Measurements from ENCODE around the gene RUNX1.

Gene RUNX1

DNA sequence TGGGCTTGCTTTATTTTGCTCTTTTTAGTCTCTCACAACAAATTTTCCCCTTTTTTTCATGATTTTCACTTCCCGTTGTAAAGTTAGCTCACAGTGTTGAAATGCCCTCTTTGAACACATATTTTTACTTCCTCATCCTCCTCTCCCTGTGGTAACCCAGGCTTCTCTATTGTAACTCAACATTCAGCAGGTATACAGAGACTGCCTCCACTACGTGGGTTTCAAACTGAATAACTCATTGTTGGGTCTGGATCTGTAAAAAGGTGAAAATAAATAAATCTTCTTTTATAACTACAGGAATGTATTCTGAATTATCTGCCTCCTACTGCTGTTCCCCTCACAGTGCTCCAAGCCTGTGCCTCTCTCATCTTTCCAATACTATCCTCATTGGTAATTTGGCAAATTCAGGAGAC is 166.4 kb downstream of the RUNX1 start:
- no peak for TF ChIP-seq HDGF (IDR thresholded peaks at IDR 0.05; ENCODE audit: borderline replicate concordance)
- TF ChIP-seq TARDBP (IDR thresholded peaks at IDR 0.05) = no peak
- ChIA-PET POLR2A (no interaction called here), CTCF (interaction anchor here (0.7 kb wide), 1 partner anchor 86 kb away, joined by 6 read pairs; no protein-coding TSS in a partner anchor)
- no peak for DNase-seq (ENCODE audit: extremely low spot score)

DNA sequence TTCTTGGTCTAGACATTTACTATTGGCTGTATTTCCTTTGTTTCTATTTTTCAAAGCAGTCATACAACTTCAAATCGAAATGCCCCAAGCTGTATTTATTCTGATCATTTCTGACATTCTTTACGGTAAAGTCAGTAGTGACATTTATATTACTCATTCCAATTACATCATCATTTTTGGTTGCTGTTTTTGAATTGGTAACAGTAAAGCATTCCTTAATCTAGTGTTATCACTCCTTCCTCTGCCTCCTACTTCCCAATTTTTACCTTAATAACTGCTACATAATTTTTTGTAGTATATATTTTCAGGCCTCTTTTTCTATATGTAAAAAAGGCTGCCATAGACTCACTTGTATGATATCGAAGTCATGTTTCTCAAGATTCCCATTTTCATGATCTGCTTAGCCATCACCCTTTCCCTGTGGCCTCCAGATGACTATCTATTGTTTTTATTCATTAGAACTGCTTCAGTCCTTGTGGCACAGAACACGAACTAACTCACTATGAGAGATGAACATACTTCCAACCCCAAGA is 167.2 kb downstream of the RUNX1 start:
- CTCF ChIA-PET = interaction anchor here (0.5 to 0.7 kb wide), 2 partner anchors 85 to 111 kb away, joined by 6 read pairs; no protein-coding TSS in a partner anchor
- POLR2A ChIA-PET = no interaction called here
- TF ChIP-seq FOXK2 (IDR thresholded peaks at IDR 0.05) (no peak), FOXA1 (IDR thresholded peaks at IDR 0.05) (no peak), ELF4 (IDR thresholded peaks at IDR 0.05) (no peak), LEF1 (IDR thresholded peaks at IDR 0.05; ENCODE audit: borderline replicate concordance) (no peak), SP1 (IDR thresholded peaks at IDR 0.05) (no peak), BHLHE40 (IDR thresholded peaks at IDR 0.05; ENCODE audit: borderline replicate concordance) (no peak), HDGF (IDR thresholded peaks at IDR 0.05; ENCODE audit: borderline replicate concordance) (no peak), TARDBP (IDR thresholded peaks at IDR 0.05) (no peak), CTBP1 (IDR thresholded peaks at IDR 0.05; ENCODE audit: borderline replicate concordance) (no peak), ZNF384 (IDR thresholded peaks at IDR 0.05) (no peak), SUZ12 (IDR thresholded peaks at IDR 0.05) (no peak), FOXM1 (IDR thresholded peaks at IDR 0.05; ENCODE audit: borderline replicate concordance) (no peak), NFRKB (IDR thresholded peaks at IDR 0.05) (no peak), L3MBTL2 (conservative IDR thresholded peaks at IDR 0.05) (no peak)
- DNase-seq (ENCODE audit: extremely low spot score) = no peak

DNA sequence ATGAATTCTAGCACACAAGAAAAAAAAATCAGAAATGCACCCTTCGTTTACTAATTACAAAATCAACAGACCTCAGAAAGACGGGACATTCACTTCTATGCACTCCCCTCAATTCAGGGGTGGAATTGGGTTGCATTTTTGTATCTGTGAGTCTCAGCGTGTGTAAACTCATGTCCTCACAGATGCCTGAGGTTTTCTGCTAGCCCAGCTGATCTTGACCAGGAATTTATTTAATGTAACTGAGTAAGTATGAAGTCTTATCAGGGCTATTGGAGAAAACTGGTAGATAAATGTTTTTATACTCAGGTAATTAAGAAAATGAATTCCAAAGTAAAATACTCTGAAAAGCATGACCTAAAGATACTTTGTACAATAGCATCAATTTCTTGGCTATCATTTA is 167.7 kb downstream of the RUNX1 start:
- POLR2A ChIA-PET = no interaction called here
- CTCF ChIA-PET = interaction anchor here (0.5 kb wide), 1 partner anchor 111 kb away, joined by 6 read pairs; no protein-coding TSS in a partner anchor

DNA sequence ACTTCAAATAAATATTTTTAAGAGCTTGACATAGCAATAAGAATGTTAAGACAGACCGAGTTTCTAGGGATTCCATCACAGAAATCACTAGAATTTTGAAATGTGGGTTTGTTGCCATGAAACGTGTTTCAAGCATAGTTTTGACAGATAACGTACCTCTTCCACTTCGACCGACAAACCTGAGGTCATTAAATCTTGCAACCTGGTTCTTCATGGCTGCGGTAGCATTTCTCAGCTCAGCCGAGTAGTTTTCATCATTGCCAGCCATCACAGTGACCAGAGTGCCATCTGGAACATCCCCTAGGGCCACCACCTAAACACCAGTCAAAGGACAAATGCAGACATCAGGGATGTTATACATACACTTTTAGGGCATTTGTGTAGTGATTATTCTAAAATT is 168.7 kb downstream of the RUNX1 start:
- DNase-seq (ENCODE audit: extremely low spot score) = no peak
- POLR2A ChIA-PET = no interaction called here
- TF ChIP-seq LEF1 (IDR thresholded peaks at IDR 0.05; ENCODE audit: borderline replicate concordance) = no peak
- TF ChIP-seq CTBP1 (IDR thresholded peaks at IDR 0.05; ENCODE audit: borderline replicate concordance) = no peak
- no peak for TF ChIP-seq HDGF (IDR thresholded peaks at IDR 0.05; ENCODE audit: borderline replicate concordance)
- TF ChIP-seq, protein P1, sequence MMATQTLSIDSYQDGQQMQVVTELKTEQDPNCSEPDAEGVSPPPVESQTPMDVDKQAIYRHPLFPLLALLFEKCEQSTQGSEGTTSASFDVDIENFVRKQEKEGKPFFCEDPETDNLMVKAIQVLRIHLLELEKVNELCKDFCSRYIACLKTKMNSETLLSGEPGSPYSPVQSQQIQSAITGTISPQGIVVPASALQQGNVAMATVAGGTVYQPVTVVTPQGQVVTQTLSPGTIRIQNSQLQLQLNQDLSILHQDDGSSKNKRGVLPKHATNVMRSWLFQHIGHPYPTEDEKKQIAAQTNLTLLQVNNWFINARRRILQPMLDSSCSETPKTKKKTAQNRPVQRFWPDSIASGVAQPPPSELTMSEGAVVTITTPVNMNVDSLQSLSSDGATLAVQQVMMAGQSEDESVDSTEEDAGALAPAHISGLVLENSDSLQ (IDR thresholded peaks at IDR 0.05) = no peak
- no peak for TF ChIP-seq FOXA1 (IDR thresholded peaks at IDR 0.05)
- no peak for TF ChIP-seq NFRKB (IDR thresholded peaks at IDR 0.05)
- no peak for TF ChIP-seq ZNF384 (IDR thresholded peaks at IDR 0.05)
- TF ChIP-seq BHLHE40 (IDR thresholded peaks at IDR 0.05; ENCODE audit: borderline replicate concordance) = no peak
- TF ChIP-seq L3MBTL2 (conservative IDR thresholded peaks at IDR 0.05) = no peak
- no peak for TF ChIP-seq FOXM1 (IDR thresholded peaks at IDR 0.05; ENCODE audit: borderline replicate concordance)
- TF ChIP-seq ELF4 (IDR thresholded peaks at IDR 0.05) = no peak
- TF ChIP-seq FOXK2 (IDR thresholded peaks at IDR 0.05) = no peak
- TF ChIP-seq ARNT (IDR thresholded peaks at IDR 0.05) = no peak
- TF ChIP-seq SP1 (IDR thresholded peaks at IDR 0.05) = no peak
- TF ChIP-seq SUZ12 (IDR thresholded peaks at IDR 0.05) = no peak
- TF ChIP-seq TARDBP (IDR thresholded peaks at IDR 0.05) = no peak
- CTCF ChIA-PET = interaction anchor here (1.5 kb wide), 1 partner anchor 23 kb away, joined by 5 read pairs; no protein-coding TSS in a partner anchor

More for the DNA sequence above, 167.7 kb downstream of the RUNX1 start:
- no peak for DNase-seq (ENCODE audit: extremely low spot score)
- TF ChIP-seq NFRKB (IDR thresholded peaks at IDR 0.05) (no peak), ELF4 (IDR thresholded peaks at IDR 0.05) (no peak), FOXM1 (IDR thresholded peaks at IDR 0.05; ENCODE audit: borderline replicate concordance) (no peak), ARNT (IDR thresholded peaks at IDR 0.05) (no peak), HDGF (IDR thresholded peaks at IDR 0.05; ENCODE audit: borderline replicate concordance) (no peak), SUZ12 (IDR thresholded peaks at IDR 0.05) (no peak), CTBP1 (IDR thresholded peaks at IDR 0.05; ENCODE audit: borderline replicate concordance) (no peak), FOXK2 (IDR thresholded peaks at IDR 0.05) (no peak), TARDBP (IDR thresholded peaks at IDR 0.05) (no peak), SP1 (IDR thresholded peaks at IDR 0.05) (no peak)

DNA sequence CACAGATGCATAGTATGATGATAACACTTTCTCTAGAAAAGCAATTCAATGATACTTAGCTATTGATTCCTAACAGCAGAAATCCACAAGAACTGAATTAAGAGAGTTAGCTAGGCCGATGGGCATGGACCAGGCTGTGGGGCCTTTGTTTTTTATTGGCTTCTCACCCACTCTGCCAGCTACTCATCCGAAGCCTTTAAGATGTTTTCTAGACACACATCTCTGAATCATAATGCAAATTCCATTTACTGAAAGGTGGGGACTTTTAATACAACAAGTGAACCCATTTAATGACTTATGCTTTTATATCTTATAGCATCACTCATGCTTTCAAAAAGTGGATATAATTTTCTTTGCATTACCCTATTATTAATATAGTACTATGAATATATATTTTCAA is 170.2 kb downstream of the RUNX1 start:
- TF ChIP-seq, protein P1 (IDR thresholded peaks at IDR 0.05) = no peak
- TF ChIP-seq HDGF (IDR thresholded peaks at IDR 0.05; ENCODE audit: borderline replicate concordance) (no peak), L3MBTL2 (conservative IDR thresholded peaks at IDR 0.05) (no peak), NFRKB (IDR thresholded peaks at IDR 0.05) (no peak), BHLHE40 (IDR thresholded peaks at IDR 0.05; ENCODE audit: borderline replicate concordance) (no peak), SP1 (IDR thresholded peaks at IDR 0.05) (no peak), ELF4 (IDR thresholded peaks at IDR 0.05) (no peak), FOXK2 (IDR thresholded peaks at IDR 0.05) (no peak), SUZ12 (IDR thresholded peaks at IDR 0.05) (no peak), ARNT (IDR thresholded peaks at IDR 0.05) (no peak), CTBP1 (IDR thresholded peaks at IDR 0.05; ENCODE audit: borderline replicate concordance) (no peak), ZNF384 (IDR thresholded peaks at IDR 0.05) (no peak), LEF1 (IDR thresholded peaks at IDR 0.05; ENCODE audit: borderline replicate concordance) (no peak), TARDBP (IDR thresholded peaks at IDR 0.05) (no peak), FOXM1 (IDR thresholded peaks at IDR 0.05; ENCODE audit: borderline replicate concordance) (no peak)
- no peak for DNase-seq (ENCODE audit: extremely low spot score)
- POLR2A ChIA-PET = no interaction called here
- CTCF ChIA-PET = interaction anchor here (1.5 kb wide), 1 partner anchor 21 kb away, joined by 5 read pairs; no protein-coding TSS in a partner anchor

DNA sequence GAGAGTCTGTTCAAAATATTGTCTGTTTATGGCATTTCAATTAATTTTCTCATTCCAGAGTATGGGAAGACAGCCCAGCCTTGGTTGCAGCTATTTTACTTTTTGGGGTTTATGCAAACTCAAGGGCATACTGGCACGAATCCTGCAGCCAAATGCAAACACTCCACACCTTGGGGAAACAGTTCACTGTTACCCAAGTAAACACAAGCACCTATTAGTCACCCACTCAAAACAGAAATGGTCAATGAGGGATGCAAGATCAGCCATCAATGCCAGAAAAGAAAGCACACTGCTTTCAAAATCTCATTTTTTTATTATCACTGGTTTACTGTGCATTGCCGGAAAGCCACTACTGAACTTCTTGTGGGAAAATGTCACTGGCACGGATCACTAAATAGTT is 170.6 kb downstream of the RUNX1 start:
- CTCF ChIA-PET = no interaction called here
- DNase-seq (ENCODE audit: extremely low spot score) = no peak
- no peak for TF ChIP-seq FOXM1 (IDR thresholded peaks at IDR 0.05; ENCODE audit: borderline replicate concordance)
- no peak for TF ChIP-seq BHLHE40 (IDR thresholded peaks at IDR 0.05; ENCODE audit: borderline replicate concordance)
- TF ChIP-seq HDGF (IDR thresholded peaks at IDR 0.05; ENCODE audit: borderline replicate concordance) = no peak
- TF ChIP-seq SUZ12 (IDR thresholded peaks at IDR 0.05) = no peak
- TF ChIP-seq ELF4 (IDR thresholded peaks at IDR 0.05) = no peak
- TF ChIP-seq ZNF384 (IDR thresholded peaks at IDR 0.05) = no peak
- no peak for TF ChIP-seq FOXA1 (IDR thresholded peaks at IDR 0.05)
- TF ChIP-seq, protein P1 (IDR thresholded peaks at IDR 0.05) = no peak
- TF ChIP-seq SP1 (IDR thresholded peaks at IDR 0.05) = no peak
- TF ChIP-seq FOXK2 (IDR thresholded peaks at IDR 0.05) = no peak
- POLR2A ChIA-PET = no interaction called here

All from HEK293T (cell line).